DOHH2 (cell line): ENCODE measurements around the gene PITPNC1.

Experiments used
- EZH2phosphoT487 ChIP-seq: fragments of 200-600 bp; sonication (generic); IDR thresholded peaks from 2 replicates; pipeline ENCODE4 v1.6.1; 2017; ENCODE audit warnings: borderline replicate concordance, mild to moderate bottlenecking, antibody characterized with exemption, low read length, moderate library complexity, mixed read lengths
- TF ChIP-seq, protein P1 (sequence below): fragments of 200-600 bp; sonication (generic); IDR thresholded peaks from one replicate; pipeline ENCODE4 v1.5.1; 2014; ENCODE audit warnings: antibody characterized with exemption, mild to moderate bottlenecking, low read depth, low read length; ENCODE audit not compliant: poor library complexity, severe bottlenecking

DNA sequence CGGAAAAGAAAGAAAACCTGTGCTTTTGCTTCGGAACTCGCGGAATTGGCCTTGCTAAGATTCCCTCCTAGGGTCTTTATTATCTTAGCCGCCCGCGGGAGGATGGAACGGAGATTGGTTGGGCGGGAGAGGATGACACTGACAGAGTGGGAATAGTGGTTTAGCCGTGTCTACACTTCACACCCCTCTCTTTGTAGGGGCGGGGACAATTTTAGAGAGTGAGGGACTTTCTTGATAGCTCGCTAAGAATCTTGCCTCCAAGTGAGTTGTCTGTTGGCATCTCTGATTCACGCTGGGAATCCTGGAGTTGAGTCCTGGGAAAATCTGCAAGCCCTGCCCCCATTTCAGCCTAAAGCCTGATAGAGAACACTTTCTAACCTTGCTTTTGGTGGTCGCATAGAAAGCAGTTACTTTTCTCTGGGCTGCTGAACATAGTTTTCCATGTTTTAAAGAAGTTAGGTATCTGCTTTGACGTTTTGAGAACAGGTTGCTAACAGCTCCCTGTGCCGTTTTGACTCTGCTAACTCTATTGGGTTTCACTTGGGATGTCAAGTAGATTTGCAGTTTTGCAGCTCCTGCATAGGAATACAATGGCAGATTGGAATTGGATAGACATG is 341.4 kb downstream of the PITPNC1 start:
- TF ChIP-seq, protein P1, sequence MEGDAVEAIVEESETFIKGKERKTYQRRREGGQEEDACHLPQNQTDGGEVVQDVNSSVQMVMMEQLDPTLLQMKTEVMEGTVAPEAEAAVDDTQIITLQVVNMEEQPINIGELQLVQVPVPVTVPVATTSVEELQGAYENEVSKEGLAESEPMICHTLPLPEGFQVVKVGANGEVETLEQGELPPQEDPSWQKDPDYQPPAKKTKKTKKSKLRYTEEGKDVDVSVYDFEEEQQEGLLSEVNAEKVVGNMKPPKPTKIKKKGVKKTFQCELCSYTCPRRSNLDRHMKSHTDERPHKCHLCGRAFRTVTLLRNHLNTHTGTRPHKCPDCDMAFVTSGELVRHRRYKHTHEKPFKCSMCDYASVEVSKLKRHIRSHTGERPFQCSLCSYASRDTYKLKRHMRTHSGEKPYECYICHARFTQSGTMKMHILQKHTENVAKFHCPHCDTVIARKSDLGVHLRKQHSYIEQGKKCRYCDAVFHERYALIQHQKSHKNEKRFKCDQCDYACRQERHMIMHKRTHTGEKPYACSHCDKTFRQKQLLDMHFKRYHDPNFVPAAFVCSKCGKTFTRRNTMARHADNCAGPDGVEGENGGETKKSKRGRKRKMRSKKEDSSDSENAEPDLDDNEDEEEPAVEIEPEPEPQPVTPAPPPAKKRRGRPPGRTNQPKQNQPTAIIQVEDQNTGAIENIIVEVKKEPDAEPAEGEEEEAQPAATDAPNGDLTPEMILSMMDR = no peak
- no peak for TF ChIP-seq EZH2phosphoT487
